Measurements from ENCODE around the gene CST9. TPM values are rescaled to one million over a fixed set of nuclear protein-coding genes. Genes with fewer than 3 reads are reported as not detected.

The CST9 gene
- total RNA-seq, 1 donor from 2014 or later = not detected

DNA sequence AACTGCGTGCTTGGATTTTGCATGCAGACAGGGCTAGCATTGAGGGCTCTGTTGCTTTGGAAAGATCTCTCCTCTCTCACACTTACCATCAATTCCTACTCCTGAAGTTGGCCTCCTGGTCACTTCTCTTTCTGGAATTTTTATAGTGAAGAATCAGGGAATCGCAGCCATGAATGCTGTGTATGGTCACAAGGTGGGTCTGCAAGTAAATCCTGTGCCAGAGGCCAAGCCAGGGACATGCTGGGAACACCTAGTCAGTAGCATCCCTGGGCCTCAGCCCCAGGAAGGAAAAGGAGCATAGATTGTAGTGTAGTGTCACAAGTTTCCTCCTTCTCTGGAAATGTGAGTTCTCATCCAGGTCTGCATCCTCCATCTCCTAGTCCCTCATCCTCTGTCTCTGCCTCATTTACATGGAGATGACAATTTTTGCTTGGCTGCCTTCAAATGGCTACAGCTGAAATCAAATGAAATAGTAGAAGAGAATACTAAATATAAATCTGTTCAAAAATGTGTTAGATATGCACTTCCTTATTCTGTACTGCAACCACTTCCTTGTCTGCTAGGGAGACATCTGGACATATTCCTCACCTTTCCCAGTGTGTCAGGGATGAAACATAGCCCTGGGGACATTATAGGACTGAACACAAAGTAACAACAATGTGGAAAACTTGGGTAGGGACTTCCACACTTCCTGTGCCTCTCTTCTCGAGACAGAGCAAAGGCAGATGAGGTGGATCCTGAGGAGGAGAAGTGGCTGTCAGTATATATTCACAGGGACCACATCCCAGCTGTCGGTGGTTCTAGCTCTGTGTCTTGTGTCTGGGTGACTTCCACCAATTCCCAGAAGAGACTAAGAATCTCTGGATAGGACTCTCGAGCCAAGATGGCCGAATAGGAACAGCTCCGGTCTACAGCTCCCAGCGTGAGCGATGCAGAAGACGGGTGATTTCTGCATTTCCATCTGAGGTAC is 17.0 kb downstream of the CST9 start:
- intact Hi-C loops (cut with DNase I) = no loop called here
- Histone ChIP-seq H3K4me1 (no peaks in the 10 kb centered on the region), H3K27me3 (ENCODE audit: low read depth) (no peaks in the 10 kb centered on the region), H3K36me3 (no peaks in the 10 kb centered on the region), H3K9me3 (no peaks in the 10 kb centered on the region), H3K27ac (no peak overlapping the region), H3K4me3 (no peak overlapping the region)
- no peak for DNase-seq
- TF ChIP-seq, protein P1, sequence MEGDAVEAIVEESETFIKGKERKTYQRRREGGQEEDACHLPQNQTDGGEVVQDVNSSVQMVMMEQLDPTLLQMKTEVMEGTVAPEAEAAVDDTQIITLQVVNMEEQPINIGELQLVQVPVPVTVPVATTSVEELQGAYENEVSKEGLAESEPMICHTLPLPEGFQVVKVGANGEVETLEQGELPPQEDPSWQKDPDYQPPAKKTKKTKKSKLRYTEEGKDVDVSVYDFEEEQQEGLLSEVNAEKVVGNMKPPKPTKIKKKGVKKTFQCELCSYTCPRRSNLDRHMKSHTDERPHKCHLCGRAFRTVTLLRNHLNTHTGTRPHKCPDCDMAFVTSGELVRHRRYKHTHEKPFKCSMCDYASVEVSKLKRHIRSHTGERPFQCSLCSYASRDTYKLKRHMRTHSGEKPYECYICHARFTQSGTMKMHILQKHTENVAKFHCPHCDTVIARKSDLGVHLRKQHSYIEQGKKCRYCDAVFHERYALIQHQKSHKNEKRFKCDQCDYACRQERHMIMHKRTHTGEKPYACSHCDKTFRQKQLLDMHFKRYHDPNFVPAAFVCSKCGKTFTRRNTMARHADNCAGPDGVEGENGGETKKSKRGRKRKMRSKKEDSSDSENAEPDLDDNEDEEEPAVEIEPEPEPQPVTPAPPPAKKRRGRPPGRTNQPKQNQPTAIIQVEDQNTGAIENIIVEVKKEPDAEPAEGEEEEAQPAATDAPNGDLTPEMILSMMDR (IDR thresholded peaks at IDR 0.05) = no peak
- no peak for ATAC-seq

DNA sequence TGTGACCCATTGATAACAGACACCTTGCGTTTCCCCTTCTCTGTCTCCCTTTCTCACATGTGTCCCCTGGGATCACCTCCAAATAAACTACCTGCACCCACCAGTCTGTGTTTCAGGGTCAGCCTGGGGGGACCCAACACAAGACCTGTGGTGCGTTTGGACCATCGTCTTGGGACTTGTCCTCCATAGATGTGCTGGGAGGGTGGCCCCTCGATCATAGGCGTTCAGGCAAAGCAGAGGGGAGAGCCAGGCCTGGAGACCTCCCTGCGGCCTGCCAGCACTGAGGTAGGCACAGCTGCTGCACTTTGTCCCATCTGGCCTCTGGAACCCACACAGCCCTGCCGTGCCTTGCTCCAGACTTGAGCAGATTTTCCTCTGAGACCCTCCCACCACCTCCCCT is 18.1 kb downstream of the CST9 start:
- ATAC-seq (no peak), DNase-seq (no peak)
- Histone ChIP-seq H3K4me1 (no peaks in the 10 kb centered on the region), H3K27me3 (ENCODE audit: low read depth) (no peaks in the 10 kb centered on the region), H3K4me3 (no peak overlapping the region), H3K27ac (no peak overlapping the region), H3K9me3 (no peaks in the 10 kb centered on the region), H3K36me3 (no peaks in the 10 kb centered on the region)
- intact Hi-C loops (cut with DNase I) = no loop called here
- TF ChIP-seq, protein P1 (IDR thresholded peaks at IDR 0.05) = no peak

DNA sequence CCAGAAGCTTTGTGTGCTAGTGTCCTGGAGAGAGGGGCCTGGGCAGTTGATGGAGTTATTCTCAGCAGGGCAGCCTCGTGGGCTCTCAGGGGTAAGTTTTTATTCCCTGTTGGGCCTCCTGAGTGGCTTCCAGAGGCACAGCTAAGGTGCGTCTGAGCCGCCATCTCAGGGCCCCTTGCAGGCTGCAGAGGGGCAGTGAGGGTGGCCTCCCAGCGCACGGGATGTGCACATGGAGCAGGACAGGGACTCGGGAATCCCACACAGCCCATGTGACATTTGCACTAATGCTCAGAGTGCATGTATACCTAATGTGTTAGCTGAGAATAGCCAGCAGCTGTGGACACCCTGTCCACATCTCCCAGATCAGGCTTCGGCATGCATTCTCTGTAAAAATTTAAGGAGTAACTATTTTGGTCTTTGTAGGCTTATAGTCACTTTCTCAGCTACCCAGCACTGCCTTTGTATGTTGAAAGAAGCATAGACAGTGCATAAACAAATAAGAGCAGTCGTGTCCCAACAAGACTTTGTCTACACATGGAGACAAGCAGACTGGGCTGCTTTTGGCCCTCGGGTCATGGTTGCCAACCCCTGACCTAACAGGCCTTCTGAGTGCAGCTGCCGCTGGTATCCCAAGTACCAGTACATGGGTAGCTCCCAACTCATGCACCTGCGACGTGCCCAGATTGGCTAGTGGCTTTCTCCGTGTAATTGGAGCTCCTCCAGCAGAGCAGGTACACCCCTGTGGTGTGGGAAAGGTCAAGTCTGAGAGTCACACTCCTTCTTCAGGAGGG is 18.8 kb downstream of the CST9 start:
- DNase-seq = no peak
- TF ChIP-seq, protein P1 (IDR thresholded peaks at IDR 0.05) = no peak

DNA sequence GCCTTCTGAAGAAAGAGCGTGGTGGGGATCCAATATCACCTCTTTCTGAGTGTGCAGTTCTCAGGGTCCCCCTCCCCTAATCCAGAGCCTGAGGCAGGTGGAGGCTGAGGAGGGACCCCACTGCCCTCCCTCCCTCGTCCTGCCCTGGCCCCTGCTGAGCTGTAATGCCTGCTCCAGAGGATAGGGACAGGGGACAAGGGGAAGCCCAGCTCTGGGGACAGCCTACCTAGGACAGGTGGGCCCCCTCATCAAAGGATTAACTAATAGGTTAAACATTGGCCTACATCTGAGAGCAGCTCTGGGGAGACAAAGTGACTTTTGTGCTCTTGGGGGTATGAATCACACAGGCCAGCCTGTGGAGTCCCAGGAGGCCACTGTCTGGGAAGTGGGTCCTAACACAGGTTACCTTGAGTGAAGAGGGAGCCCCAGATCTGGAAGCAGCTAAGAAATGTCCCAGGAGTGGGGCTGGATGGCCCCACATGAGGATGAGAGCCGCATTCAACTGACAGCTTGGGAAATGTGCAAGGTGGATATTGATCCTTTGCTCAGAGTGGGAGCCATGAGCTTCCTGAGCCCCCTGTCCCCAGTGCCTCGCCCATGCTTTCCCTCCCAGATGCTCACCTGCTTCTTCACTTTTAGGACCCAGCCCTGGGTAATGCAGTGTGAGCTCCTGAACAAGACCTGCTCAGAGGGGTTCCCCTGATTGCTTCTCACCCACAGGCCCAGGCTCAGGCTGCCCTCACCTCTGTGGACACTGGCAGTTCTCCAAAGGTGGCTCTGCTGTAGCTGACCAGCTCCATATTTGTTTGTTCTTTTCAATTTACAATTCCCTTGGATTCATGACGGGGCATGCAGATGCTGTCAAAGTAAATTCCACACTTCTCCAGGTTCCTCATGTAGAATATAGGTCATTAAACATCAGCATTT is 19.6 kb downstream of the CST9 start:
- no peak for DNase-seq
- no peaks in the 10 kb centered on the region for H3K27me3 ChIP-seq (ENCODE audit: low read depth)
- TF ChIP-seq, protein P1 (IDR thresholded peaks at IDR 0.05) = no peak
- peak in 1 of 2 donors; percentile 38 for ATAC-seq
- intact Hi-C loops (cut with DNase I) = no loop called here
- no peaks in the 10 kb centered on the region for H3K9me3 ChIP-seq
- no peak overlapping the region for H3K4me3 ChIP-seq
- no peaks in the 10 kb centered on the region for H3K4me1 ChIP-seq
- H3K36me3 ChIP-seq = no peaks in the 10 kb centered on the region
- H3K27ac ChIP-seq = no peak overlapping the region

More for the DNA sequence above, 18.8 kb downstream of the CST9 start:
- intact Hi-C loops (cut with DNase I) = no loop called here
- no peaks in the 10 kb centered on the region for H3K9me3 ChIP-seq
- H3K4me3 ChIP-seq = no peak overlapping the region
- no peaks in the 10 kb centered on the region for H3K36me3 ChIP-seq
- no peaks in the 10 kb centered on the region for H3K4me1 ChIP-seq
- no peak for ATAC-seq
- no peaks in the 10 kb centered on the region for H3K27me3 ChIP-seq (ENCODE audit: low read depth)
- H3K27ac ChIP-seq = no peak overlapping the region

DNA sequence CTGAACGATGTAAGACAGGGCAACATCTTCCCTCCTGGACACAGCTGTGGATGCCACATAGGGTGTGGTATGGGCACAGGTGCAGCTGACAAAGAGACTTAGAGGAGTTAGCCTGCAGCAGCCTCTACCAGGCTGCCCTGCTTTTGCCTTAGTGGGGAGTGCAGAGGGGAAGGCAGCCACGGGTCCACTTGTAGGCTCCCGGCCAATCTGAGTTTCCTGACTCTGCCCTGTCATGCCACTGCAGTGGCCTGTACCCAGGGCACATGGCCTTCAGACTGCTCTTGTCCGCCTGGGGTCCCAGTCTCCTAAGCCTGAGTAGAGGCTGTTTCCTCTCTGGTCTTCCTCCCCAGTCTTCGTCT is 20.3 kb downstream of the CST9 start:
- no peaks in the 10 kb centered on the region for H3K27me3 ChIP-seq (ENCODE audit: low read depth)
- no peak overlapping the region for H3K4me3 ChIP-seq
- H3K9me3 ChIP-seq = no peaks in the 10 kb centered on the region
- no peaks in the 10 kb centered on the region for H3K4me1 ChIP-seq
- TF ChIP-seq, protein P1 (IDR thresholded peaks at IDR 0.05) = no peak
- H3K27ac ChIP-seq = no peak overlapping the region
- intact Hi-C loops (cut with DNase I) = no loop called here
- H3K36me3 ChIP-seq = no peaks in the 10 kb centered on the region
- ATAC-seq (peak in 1 of 2 donors; percentile 13), DNase-seq (no peak)

All from lower lobe of right lung (tissue), 2 donors.